Non-pigmented ciliary epithelial cell (primary cell): ENCODE results near the gene RAX.

Experiments
- DNase-seq: peaks from one replicate; pipeline ENCODE4 v3.0.0-alpha.2; 2010; ENCODE audit warnings: low read depth

RAX gene

GRCh38 chr18:59246796-59247195, 26.5 kb downstream of the RAX start:
- DNase-seq = no peak

- DNase-seq = no peak
Measured at GRCh38 chr18:59242906-59243305, 30.3 kb downstream of the RAX start.

GRCh38 chr18:59239642-59240041, 33.6 kb downstream of the RAX start:
- no peak for DNase-seq

GRCh38 chr18:59238385-59238784, 34.9 kb downstream of the RAX start:
- no peak for DNase-seq

- DNase-seq = no peak
Measured at GRCh38 chr18:59233017-59233410, 40.2 kb downstream of the RAX start.

- no peak for DNase-seq
Measured at GRCh38 chr18:59232309-59233016, 40.8 kb downstream of the RAX start.

GRCh38 chr18:59231877-59232276, 41.4 kb downstream of the RAX start:
- DNase-seq = no peak

- DNase-seq = no peak
Measured at GRCh38 chr18:59231114-59231513, 42.1 kb downstream of the RAX start.

GRCh38 chr18:59229701-59230443, 43.4 kb downstream of the RAX start:
- no peak for DNase-seq

GRCh38 chr18:59229191-59229590, 44.1 kb downstream of the RAX start:
- DNase-seq = no peak

- DNase-seq = no peak
Measured at GRCh38 chr18:59228351-59228750, 44.9 kb downstream of the RAX start.

GRCh38 chr18:59222341-59222740, 50.9 kb downstream of the RAX start:
- DNase-seq = no peak

- DNase-seq = no peak
Measured at GRCh38 chr18:59220784-59221765, 52.2 kb downstream of the RAX start.

- DNase-seq = no peak
Measured at GRCh38 chr18:59220164-59220783, 53.0 kb downstream of the RAX start.

GRCh38 chr18:59219672-59220163, 53.5 kb downstream of the RAX start, which contains the start of gene GRP:
GRP (plus strand) TSS chr18:59220158; CDS start chr18:59220266, 108 bp downstream.
- DNase-seq = no peak

- no peak for DNase-seq
Measured at GRCh38 chr18:59218018-59218417, 55.2 kb downstream of the RAX start.
